NT2/D1 (cell line): Measurements from ENCODE around the gene SIK3.

Experiments used
- YY1 ChIP-seq: IDR thresholded peaks from 2 replicates; pipeline ENCODE4 v1.6.1; 2011; ENCODE audit not compliant: insufficient read length, insufficient read depth
- ZNF274 ChIP-seq: IDR thresholded peaks from 2 replicates; pipeline ENCODE4 v1.6.1; 2011; ENCODE audit warnings: mild to moderate bottlenecking, low read depth, low read length

DNA sequence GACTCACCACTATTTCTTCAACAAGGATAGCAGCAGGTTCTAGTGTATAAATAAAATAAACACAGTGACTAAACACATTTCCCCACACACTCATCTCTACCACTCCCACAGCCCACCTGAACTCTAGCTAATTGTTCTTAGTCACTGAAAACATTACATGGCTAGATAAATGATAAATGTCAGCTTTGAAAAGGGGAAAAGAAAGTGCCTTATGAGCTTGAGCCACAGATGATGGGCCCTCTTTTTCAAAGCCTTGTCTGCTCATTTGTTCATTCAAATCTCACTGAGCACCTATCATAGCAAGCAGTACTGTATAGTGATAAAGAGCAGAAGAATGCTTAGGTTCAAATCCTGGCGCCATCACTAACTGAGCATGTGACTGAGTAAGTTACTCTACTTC is 58.3 kb downstream of the SIK3 start:
- TF ChIP-seq ZNF274: no peak
- TF ChIP-seq YY1: no peak
